Trophoblast cell (in vitro differentiated cells and primary cell): ENCODE measurements around the gene UIMC1.

ENCODE experiments used
- DNase-seq, 2 donors: peaks; one replicate each; pipeline ENCODE4 v3.0.0-alpha.2; 2016
- H2AFZ ChIP-seq: 2 replicates; pipeline ENCODE4 v1.6.1; 2013; ENCODE audit warnings: low read length, moderate library complexity, mild to moderate bottlenecking; ENCODE audit not compliant: insufficient read depth, poor library complexity
- H2AK5ac ChIP-seq: 2 replicates; pipeline ENCODE4 v1.6.1; 2013; ENCODE audit warnings: mild to moderate bottlenecking, low read length
- H2BK120ac ChIP-seq: 2 replicates; pipeline ENCODE4 v1.6.1; 2013; ENCODE audit warnings: low read length, mild to moderate bottlenecking, moderate library complexity; ENCODE audit not compliant: insufficient read depth, poor library complexity
- H2BK12ac ChIP-seq: 2 replicates; pipeline ENCODE4 v1.6.1; 2013; ENCODE audit warnings: mild to moderate bottlenecking, low read length, moderate library complexity
- H2BK5ac ChIP-seq: 2 replicates; pipeline ENCODE4 v1.6.1; 2013; ENCODE audit warnings: low read length, low read depth, moderate library complexity, mild to moderate bottlenecking; ENCODE audit not compliant: poor library complexity
- H3K14ac ChIP-seq: 2 replicates; pipeline ENCODE4 v1.6.1; 2013; ENCODE audit warnings: mild to moderate bottlenecking, low read length
- H3K18ac ChIP-seq: 2 replicates; pipeline ENCODE4 v1.6.1; 2013; ENCODE audit warnings: mild to moderate bottlenecking, low read length
- H3K23ac ChIP-seq: 2 replicates; pipeline ENCODE4 v1.6.1; 2013; ENCODE audit warnings: low read length
- H3K27ac ChIP-seq: 2 replicates; pipeline ENCODE4 v1.5.1; 2013; ENCODE audit warnings: low read depth, mild to moderate bottlenecking, inconsistent platforms, low read length, moderate library complexity
- H3K27me3 ChIP-seq: 2 replicates; pipeline ENCODE4 v1.6.1; 2013; ENCODE audit warnings: inconsistent platforms, mild to moderate bottlenecking, low read length, moderate library complexity; ENCODE audit not compliant: insufficient read depth
- H3K36me3 ChIP-seq, 2 experiments: 1 replicate in 1 of 2; 2 replicates in 1 of 2; pipeline ENCODE4 v1.6.1; 2013; ENCODE audit warnings: low read length in 2 of 2, mild to moderate bottlenecking in 2 of 2, moderate library complexity in 1 of 2; ENCODE audit not compliant: insufficient read depth in 2 of 2, control insufficient read depth in 1 of 2
- H3K4ac ChIP-seq: 2 replicates; pipeline ENCODE4 v1.6.1; 2013; ENCODE audit warnings: low read depth, mild to moderate bottlenecking, low read length, moderate library complexity
- H3K4me1 ChIP-seq, 2 experiments: 1 replicate in 1 of 2; 2 replicates in 1 of 2; pipeline ENCODE4 v1.6.1; 2013; ENCODE audit warnings: low read length in 2 of 2, mild to moderate bottlenecking in 2 of 2, moderate library complexity in 1 of 2; ENCODE audit not compliant: insufficient read depth in 2 of 2, control insufficient read depth in 1 of 2
- H3K4me2 ChIP-seq: 2 replicates; pipeline ENCODE4 v1.6.1; 2013; ENCODE audit warnings: inconsistent platforms, mild to moderate bottlenecking, low read length, moderate library complexity
- H3K4me3 ChIP-seq: 2 replicates; pipeline ENCODE4 v1.5.1; 2013; ENCODE audit warnings: mild to moderate bottlenecking, low read depth, low read length, inconsistent platforms
- H3K79me1 ChIP-seq: one replicate; pipeline ENCODE4 v1.6.1; 2013; ENCODE audit warnings: low read length
- H3K79me2 ChIP-seq: 2 replicates; pipeline ENCODE4 v1.6.1; 2013; ENCODE audit warnings: low read length, mild to moderate bottlenecking; ENCODE audit not compliant: control insufficient read depth, insufficient read depth, poor library complexity
- H3K9ac ChIP-seq: 2 replicates; pipeline ENCODE4 v1.6.1; 2013; ENCODE audit warnings: mild to moderate bottlenecking, low read length
- H3K9me3 ChIP-seq: 2 replicates; pipeline ENCODE4 v1.6.1; 2013; ENCODE audit warnings: low read depth, mild to moderate bottlenecking, control low read depth, inconsistent platforms, low read length; ENCODE audit not compliant: insufficient read depth
- H4K12ac ChIP-seq: 2 replicates; pipeline ENCODE4 v1.6.1; 2013; ENCODE audit warnings: low read depth, mild to moderate bottlenecking, low read length, moderate library complexity
- H4K8ac ChIP-seq: 2 replicates; pipeline ENCODE4 v1.6.1; 2013; ENCODE audit warnings: low read depth, mild to moderate bottlenecking, low read length, moderate library complexity
- H4K91ac ChIP-seq: one replicate; pipeline ENCODE4 v1.6.1; 2013; ENCODE audit warnings: low read depth, mild to moderate bottlenecking, low read length, moderate library complexity
- WGBS: extraction: QIAGEN DNeasy Blood & Tissue Kit; methylation state at CpG from one replicate; pipeline ENCODE4 v1.1.7; 2013; ENCODE audit warnings: missing lambda C conversion rate; ENCODE audit not compliant: insufficient read length, insufficient coverage; ENCODE audit errors: extremely low coverage; 5-methylcytosine and 5-hydroxymethylcytosine counted together

UIMC1 gene

GRCh38 chr5:176938472-176938871 lies 68.1 kb downstream of the UIMC1 start:
- no peak overlapping the region for H2BK120ac ChIP-seq
- H4K8ac ChIP-seq: no peak overlapping the region
- no peaks in the 10 kb centered on the region for H3K79me2 ChIP-seq
- no peak overlapping the region for H2AK5ac ChIP-seq
- no peak overlapping the region for H3K23ac ChIP-seq
- H2BK5ac ChIP-seq: no peak overlapping the region
- H2BK12ac ChIP-seq: no peak overlapping the region
- no peak overlapping the region for H3K9ac ChIP-seq
- H3K4ac ChIP-seq: no peak overlapping the region
- H3K9me3 ChIP-seq: no peaks in the 10 kb centered on the region
- no peaks in the 10 kb centered on the region for H3K4me1 ChIP-seq
- no peak overlapping the region for H2AFZ ChIP-seq
- no peak overlapping the region for H4K12ac ChIP-seq
- H3K14ac ChIP-seq: no peak overlapping the region
- H3K4me2 ChIP-seq: no peak overlapping the region
- DNase-seq: no peak
- H3K36me3 ChIP-seq: peaks cover 8% of the 10 kb centered on the region in 2 experiments
- no peak overlapping the region for H4K91ac ChIP-seq
- H3K79me1 ChIP-seq: no peaks in the 10 kb centered on the region
- WGBS: no CpG with 5 or more reads among the region's 1 CpG
- H3K27me3 ChIP-seq: no peaks in the 10 kb centered on the region
- H3K27ac ChIP-seq: no peak overlapping the region
- H3K4me3 ChIP-seq: no peak overlapping the region
- no peak overlapping the region for H3K18ac ChIP-seq

- Histone ChIP-seq H3K36me3 (peaks cover 3 to 6% of the 10 kb centered on the region in 2 experiments), H3K4me2 (no peak overlapping the region), H2BK5ac (no peak overlapping the region), H4K12ac (no peak overlapping the region), H3K4ac (no peak overlapping the region), H3K23ac (no peak overlapping the region), H3K27ac (no peak overlapping the region), H4K8ac (no peak overlapping the region), H4K91ac (no peak overlapping the region), H2AK5ac (no peak overlapping the region), H3K79me2 (no peaks in the 10 kb centered on the region), H3K9ac (no peak overlapping the region), H3K14ac (no peak overlapping the region), H3K9me3 (no peaks in the 10 kb centered on the region), H2BK12ac (no peak overlapping the region), H3K79me1 (no peaks in the 10 kb centered on the region), H3K18ac (no peak overlapping the region), H2AFZ (no peak overlapping the region), H2BK120ac (no peak overlapping the region), H3K4me1 (no peaks in the 10 kb centered on the region), H3K4me3 (no peak overlapping the region), H3K27me3 (no peaks in the 10 kb centered on the region)
- no peak for DNase-seq
- 100% methylated on average over 1 of the region's 1 CpG for WGBS
These were observed 71.6 kb downstream of the UIMC1 start for GRCh38 chr5:176935017-176935416.

DNA sequence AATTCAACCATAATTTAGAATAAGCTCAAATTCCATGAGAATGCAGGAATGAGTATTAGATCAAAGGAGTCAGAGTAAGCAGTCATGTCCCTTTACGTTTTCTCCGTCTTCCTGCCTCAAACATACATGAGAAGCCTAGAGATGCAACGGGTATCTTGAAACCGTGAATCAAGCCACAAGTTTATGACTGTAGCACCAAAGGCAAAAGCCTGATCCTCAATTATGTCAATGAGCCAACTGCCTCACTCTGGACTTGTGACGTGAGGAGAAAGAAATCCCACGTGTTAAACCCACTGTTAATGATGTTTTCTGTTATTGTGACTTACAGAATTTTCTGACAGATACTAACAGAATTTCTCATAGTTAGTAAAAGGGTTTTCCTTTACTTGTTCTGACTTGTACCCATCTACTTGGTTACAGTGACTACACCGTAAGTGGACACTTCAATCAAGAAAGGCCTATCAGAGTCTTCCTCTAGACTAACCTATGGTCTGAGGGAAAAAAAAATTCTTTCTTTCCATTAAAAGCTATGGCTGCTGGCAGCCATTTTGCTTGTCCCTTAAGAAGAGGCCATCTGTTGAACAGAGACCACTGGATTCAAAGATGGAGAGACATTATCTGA lies 72.2 kb downstream of the UIMC1 start:
- WGBS: no CpG with 5 or more reads among the region's 7 CpGs
- no peak overlapping the region for H2BK120ac ChIP-seq
- no peaks in the 10 kb centered on the region for H3K79me1 ChIP-seq
- no peak overlapping the region for H4K12ac ChIP-seq
- no peak overlapping the region for H2AFZ ChIP-seq
- H2BK5ac ChIP-seq: no peak overlapping the region
- no peak overlapping the region for H3K14ac ChIP-seq
- H2AK5ac ChIP-seq: no peak overlapping the region
- H3K18ac ChIP-seq: no peak overlapping the region
- no peak overlapping the region for H3K9ac ChIP-seq
- H3K4me3 ChIP-seq: no peak overlapping the region
- peaks cover 3 to 4% of the 10 kb centered on the region in 2 experiments for H3K36me3 ChIP-seq
- H3K4me2 ChIP-seq: no peak overlapping the region
- H3K4ac ChIP-seq: no peak overlapping the region
- DNase-seq: no peak
- no peak overlapping the region for H2BK12ac ChIP-seq
- no peak overlapping the region for H4K8ac ChIP-seq
- H3K23ac ChIP-seq: no peak overlapping the region
- H3K4me1 ChIP-seq: no peaks in the 10 kb centered on the region
- H3K9me3 ChIP-seq: no peaks in the 10 kb centered on the region
- H3K27ac ChIP-seq: no peak overlapping the region
- no peaks in the 10 kb centered on the region for H3K27me3 ChIP-seq
- no peaks in the 10 kb centered on the region for H3K79me2 ChIP-seq
- no peak overlapping the region for H4K91ac ChIP-seq

DNA sequence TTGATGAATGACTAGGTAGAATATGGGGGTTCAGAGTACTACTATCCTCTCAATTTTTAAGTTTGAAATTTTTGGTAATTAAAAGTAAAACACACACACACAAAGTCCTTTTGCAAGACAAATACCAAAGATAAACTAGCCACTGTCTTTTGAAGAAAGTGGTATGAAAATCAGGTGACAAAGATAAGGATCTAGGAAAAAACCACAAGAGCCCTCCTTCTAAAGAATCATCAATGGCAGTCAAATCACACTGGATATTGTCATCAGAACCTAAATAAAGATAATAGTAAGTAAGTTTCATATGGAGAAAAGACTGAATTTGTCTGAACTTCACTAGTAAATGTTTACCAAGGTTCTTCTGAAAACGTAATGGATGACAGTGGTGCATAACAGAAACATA lies 76.9 kb downstream of the UIMC1 start:
- Histone ChIP-seq H4K12ac (no peak overlapping the region), H3K4ac (no peak overlapping the region), H3K36me3 (peaks cover 3 to 4% of the 10 kb centered on the region in 2 experiments), H2BK5ac (no peak overlapping the region), H3K27me3 (no peaks in the 10 kb centered on the region), H2AFZ (no peak overlapping the region), H3K9ac (no peak overlapping the region), H3K9me3 (no peaks in the 10 kb centered on the region), H3K18ac (no peak overlapping the region), H2BK120ac (no peak overlapping the region), H4K91ac (no peak overlapping the region), H3K79me1 (no peaks in the 10 kb centered on the region), H3K23ac (no peak overlapping the region), H2AK5ac (no peak overlapping the region), H3K14ac (no peak overlapping the region), H4K8ac (no peak overlapping the region), H3K4me2 (no peak overlapping the region), H3K4me3 (no peak overlapping the region), H3K79me2 (no peaks in the 10 kb centered on the region), H3K4me1 (no peaks in the 10 kb centered on the region), H2BK12ac (no peak overlapping the region), H3K27ac (no peak overlapping the region)
- DNase-seq: peak in 1 of 2 donors; percentile 7
- WGBS: no CpG with 5 or more reads among the region's 1 CpG
